HG03439 (cell line): ENCODE data around the gene CMIP.

Experiments
- ATAC-seq: cut with Tn5 transposase; IDR thresholded peaks from one replicate; pipeline ENCODE4 v1.9.1; 2021; ENCODE audit warnings: mild to moderate bottlenecking, moderate library complexity; ENCODE audit not compliant: unreplicated experiment

CMIP gene

GRCh38 chr16:81578076-81578475 is 133.5 kb downstream of the CMIP start:
- no peak for ATAC-seq

- ATAC-seq = no peak
Measured at GRCh38 chr16:81578636-81579413, 134.2 kb downstream of the CMIP start.

GRCh38 chr16:81581107-81581506 is 136.5 kb downstream of the CMIP start:
- no peak for ATAC-seq

DNA sequence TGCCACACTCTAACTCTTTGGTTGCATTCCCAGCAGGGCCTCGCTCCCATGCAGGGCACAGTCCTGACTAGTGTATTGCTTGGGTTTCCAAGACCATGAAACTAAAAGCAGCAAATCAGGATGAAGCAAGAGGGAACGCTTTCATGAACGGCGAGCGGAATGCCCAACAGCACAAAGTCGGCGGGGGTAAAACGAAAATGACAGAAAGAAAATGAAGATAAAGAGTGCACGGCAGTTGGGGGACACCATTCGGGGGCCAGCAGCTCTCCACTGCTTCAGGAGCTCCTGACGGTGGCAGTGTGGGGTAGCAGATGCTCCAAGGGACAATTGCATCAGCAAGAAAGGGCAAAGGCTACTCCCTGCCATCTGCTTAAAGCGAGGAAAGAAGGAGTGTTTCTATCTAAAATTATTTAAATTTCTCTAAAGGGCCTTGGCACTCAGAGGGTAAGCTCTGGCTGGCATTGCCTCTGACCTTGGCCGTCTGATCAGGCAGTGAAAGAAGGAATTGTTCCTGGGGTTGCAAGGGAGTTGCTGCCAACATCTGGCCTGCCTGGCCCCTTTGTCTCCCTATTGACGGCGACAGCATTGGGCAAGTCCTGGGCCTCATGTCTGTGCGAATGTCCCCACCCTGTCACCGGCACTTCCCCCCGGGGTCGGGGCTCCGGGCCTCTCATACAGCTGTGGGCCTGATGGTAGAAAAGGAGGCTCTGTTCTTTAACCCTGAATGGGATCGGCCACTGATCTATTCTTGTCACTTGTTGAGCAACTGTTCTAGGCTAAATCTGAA is 138.2 kb downstream of the CMIP start:
- ATAC-seq = no peak

GRCh38 chr16:81583893-81584631 is 139.5 kb downstream of the CMIP start:
- ATAC-seq = no peak

DNA sequence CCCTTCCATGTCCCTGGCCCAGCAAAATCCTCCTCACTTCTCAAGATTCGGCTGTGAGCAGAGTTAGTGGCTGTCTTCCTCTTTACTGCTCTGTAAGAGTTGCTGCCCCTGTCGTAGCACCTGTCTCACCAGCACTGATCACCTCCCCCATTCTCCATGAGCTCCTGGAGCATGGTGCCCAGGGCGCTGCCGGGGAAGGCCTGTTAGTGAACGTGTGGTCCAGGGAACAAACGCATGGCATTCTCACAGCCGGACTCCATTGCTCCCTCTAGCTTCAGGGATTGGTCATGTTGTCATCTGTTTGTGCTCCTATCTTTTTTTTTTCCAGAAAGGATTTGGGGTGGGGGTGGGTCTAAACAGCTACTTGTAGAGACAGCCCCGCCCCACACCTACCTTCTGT is 141.2 kb downstream of the CMIP start:
- ATAC-seq = no peak

GRCh38 chr16:81586417-81586816 is 141.8 kb downstream of the CMIP start:
- no peak for ATAC-seq

- no peak for ATAC-seq
Measured at GRCh38 chr16:81586977-81587625, 142.5 kb downstream of the CMIP start.

GRCh38 chr16:81587626-81588160 is 143.1 kb downstream of the CMIP start:
- no peak for ATAC-seq

GRCh38 chr16:81588326-81589081 is 143.9 kb downstream of the CMIP start:
- ATAC-seq = no peak

DNA sequence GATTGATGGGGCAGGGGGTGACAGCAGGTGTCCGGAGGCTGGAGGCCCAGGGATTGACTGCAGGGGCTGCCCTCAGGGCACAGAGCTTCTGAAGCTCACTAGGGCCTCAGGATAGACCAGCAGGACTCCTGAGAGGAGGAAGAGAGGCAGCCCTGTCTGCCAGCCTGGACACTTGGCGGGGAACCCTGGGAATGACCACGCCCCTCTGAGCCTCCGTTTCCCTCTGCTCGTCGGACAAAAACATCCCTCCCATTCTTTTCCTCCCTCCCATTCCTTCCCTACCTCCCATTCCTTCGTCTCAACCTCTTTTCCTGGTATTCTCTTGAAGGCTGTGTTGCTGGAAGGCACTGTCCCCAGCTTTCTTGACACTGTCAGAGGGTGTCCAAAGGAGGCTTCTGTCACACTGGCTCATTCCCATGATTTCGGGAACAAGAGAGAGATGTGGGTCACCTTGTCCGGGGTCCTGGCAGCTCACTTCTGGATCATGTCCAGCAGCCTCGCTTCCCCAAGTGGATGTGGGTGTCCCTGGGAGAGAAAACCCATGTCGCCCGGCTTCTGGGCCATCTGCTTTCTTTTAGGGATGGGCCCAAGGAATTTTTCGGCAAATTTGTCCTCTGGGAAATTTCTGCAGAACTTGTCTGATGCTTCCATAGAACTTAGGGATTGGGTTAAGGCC is 145.5 kb downstream of the CMIP start:
- ATAC-seq = no peak

DNA sequence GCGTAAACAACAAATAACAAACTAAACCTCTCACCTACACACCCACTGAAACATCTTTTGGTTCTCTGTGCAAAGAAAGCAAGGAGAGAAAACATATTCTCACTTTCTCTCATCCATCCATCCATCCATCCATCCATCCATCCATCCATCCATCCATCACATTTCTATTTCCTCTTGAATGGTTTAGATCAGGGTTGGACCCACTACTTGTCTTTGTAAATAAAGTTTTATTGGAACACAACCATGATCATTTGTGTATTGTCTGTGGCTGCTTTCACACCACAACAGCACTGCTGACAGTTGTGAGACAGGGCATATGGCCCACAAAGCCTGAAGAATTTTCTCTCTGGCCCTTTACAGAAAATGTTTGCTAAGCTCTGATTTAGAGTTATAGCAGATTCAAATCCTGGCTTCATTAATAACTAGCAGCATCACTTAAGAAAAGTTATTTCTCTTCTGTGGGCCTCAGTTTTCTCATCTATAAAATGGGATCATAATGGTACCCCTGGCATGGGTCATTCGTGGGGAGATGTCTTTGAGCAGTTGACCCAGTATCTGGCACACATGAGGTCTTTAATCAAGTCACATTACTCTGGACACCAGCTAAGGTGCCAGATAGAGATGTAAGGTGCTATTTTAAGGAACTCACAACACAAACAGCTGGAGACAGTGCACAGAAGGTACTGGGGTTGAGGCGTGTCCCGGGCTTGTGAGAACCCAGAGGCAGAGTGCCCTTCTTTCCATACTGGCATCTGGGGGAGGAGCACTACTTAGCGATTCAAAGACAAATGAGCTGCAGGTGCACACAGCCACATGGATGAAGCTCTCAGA is 146.3 kb downstream of the CMIP start:
- no peak for ATAC-seq

DNA sequence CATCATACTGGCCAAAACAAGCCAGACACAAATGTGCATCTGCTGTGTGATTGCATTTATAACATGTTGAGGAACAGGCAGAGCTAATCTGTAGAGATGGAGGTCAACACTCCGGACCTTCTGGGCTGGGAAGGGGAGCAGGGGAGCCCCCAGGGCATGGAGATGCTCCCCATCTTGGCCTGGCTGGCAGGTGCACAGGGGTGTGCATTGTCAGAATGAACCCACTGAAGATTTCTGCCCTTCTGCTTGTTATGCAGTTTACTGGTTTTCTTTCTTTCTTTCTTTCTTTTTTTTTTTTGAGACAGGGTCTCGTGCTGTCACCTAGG is 146.9 kb downstream of the CMIP start:
- no peak for ATAC-seq

GRCh38 chr16:81592353-81592866 is 147.8 kb downstream of the CMIP start:
- no peak for ATAC-seq

GRCh38 chr16:81593481-81593880 is 148.9 kb downstream of the CMIP start:
- no peak for ATAC-seq

GRCh38 chr16:81595629-81596292 is 151.2 kb downstream of the CMIP start:
- no peak for ATAC-seq

DNA sequence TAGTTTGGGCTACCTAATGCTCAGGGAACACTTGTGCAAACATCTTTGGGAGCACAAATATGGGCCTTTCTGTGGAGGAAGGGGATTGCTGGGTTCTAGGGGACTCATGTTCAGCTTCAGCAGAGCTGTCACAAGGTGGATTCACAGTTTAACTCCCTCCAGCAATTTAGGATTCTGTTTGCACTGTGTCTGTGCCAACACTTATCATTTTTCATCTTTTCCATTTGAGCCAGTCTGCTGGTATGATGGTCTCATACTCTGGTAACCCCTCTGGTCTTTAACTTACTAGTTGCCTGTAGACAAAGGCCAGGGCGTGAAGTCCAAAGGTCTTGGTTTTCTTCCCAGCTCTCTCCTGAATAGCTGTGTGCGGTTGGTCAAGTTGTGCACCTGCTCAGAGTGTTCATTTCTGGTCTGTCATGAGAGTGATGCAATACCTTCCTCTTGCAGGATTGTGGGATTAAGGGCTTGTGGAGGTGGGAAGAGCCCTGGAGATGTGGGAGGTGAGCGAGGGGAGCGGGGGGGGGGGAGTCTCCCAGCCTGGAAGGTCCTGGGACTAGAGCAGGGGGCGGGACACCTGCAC is 152.6 kb downstream of the CMIP start:
- no peak for ATAC-seq

- ATAC-seq = no peak
Measured at GRCh38 chr16:81598083-81598482, 153.5 kb downstream of the CMIP start.
